Measurements from ENCODE around the gene NPSR1. TPM values are rescaled to one million over a fixed set of nuclear protein-coding genes. Genes with fewer than 3 reads are reported as not detected.
"Not testable (repeated sequence)": the region's sequence is repeated elsewhere in the genome, so short reads cannot be mapped to it uniquely, and the experiment has no call there.

Gene NPSR1
- total and polyA plus RNA-seq, 9 of the 15 experiments (the other 6 are each of a cell fraction or from before 2014, with no cell fraction given), result not detected

GRCh38 chr7:34870041-34870440, 212.0 kb downstream of the NPSR1 start (continued):
- peak; percentile 32; the same call in 1 of the 2 replicates for TF ChIP-seq USF2 (CRISPR knock-in tag; IDR thresholded peaks at IDR 0.05)

GRCh38 chr7:34874329-34874728, 216.3 kb downstream of the NPSR1 start:
- H3K27ac ChIP-seq (ENCODE audit: extremely low read depth, low read depth, low read length); in situ Hi-C loops (cut with MboI); CTCF ChIA-PET (ENCODE audit: low intra/inter-chr PET ratio); POLR2A ChIA-PET; H3K4me2 ChIP-seq (ENCODE audit: insufficient read depth, low read length); ATAC-seq; H3K9me3 ChIP-seq (replicated peaks; ENCODE audit: control insufficient read depth, insufficient read depth, low read depth, low read length); BruUV-seq (replicated peaks); H2AFZ ChIP-seq (ENCODE audit: low read depth, low read length); H3K4me3 ChIP-seq; H3K4me1 ChIP-seq (replicated peaks in 1 of 2; ENCODE audit: control insufficient read depth in 2 of 2, insufficient read depth in 2 of 2, low read length in 2 of 2); H4K20me1 ChIP-seq (replicated peaks; ENCODE audit: control insufficient read depth, insufficient read depth, low read length); H3K27me3 ChIP-seq (ENCODE audit: control insufficient read depth in 2 of 2, insufficient read depth in 2 of 2, low read length in 2 of 2); H3K79me2 ChIP-seq (ENCODE audit: control insufficient read depth, insufficient read depth, low read length); H3K9ac ChIP-seq (ENCODE audit: insufficient read depth in 1 of 2, low read depth in 2 of 2, low read length in 2 of 2); DNase-seq (ENCODE audit: extremely low read depth in 1 of 4, low spot score in 3 of 4); intact Hi-C loops (cut with micrococcal nuclease); H3K9me1 ChIP-seq (ENCODE audit: control insufficient read depth, insufficient read depth, low read length); H3K36me3 ChIP-seq (ENCODE audit: control insufficient read depth, insufficient read depth, low read length); FAIRE-seq; TF ChIP-seq CEBPG (CRISPR knock-in tag; IDR thresholded peaks at IDR 0.05): not testable (repeated sequence)
- 43% methylated on average over 4 of the region's 4 CpGs for WGBS (ENCODE audit: insufficient coverage, low coverage, missing lambda C conversion rate)
- TF ChIP-seq CEBPG (tag; conservative IDR thresholded peaks at IDR 0.05 in 1 of 2, IDR thresholded peaks at IDR 0.05 in 1 of 2) (0 out of 4 replicates have a peak, but pooled peaks of 1 of the 2 experiments have one; percentile 12), CEBPB (tag; IDR thresholded peaks at IDR 0.05) (peak; percentile 56)

Measured in K562 (cell line).